ENCODE measurements around the gene LENG8. TPM values are rescaled to one million over a fixed set of nuclear protein-coding genes. Genes with fewer than 3 reads are reported as not detected.
A peak's percentile ranks its signal among the peaks of the same experiment; 100 is the strongest.

The LENG8 gene
- total RNA-seq, 1 donor = 39.7 TPM

DNA sequence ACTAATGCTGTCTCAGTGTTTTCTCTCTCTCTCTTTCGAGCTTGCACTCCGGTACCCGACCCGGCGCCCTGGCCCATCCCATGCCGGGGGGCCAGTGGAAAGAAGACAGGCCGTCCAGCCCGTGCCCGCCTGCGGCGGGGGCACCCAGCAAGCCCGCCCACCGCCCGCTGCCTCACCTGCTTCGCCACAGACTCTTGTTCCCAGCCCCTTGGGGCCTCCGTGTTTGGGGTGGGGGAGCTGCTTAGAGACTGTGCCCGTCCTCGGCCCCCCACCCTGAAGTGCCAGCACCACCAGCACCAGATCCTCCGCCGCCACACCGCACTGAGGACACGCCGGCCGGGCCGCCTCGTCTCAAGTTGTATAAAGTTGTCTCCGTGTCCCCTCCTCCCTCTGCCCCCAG lies 12.2 kb downstream of the LENG8 start:
- H3K4me3 ChIP-seq (ENCODE audit: low read depth, low read length) = no peak overlapping the region
- no peak for DNase-seq (ENCODE audit: low read depth)
- TF ChIP-seq, protein P1, sequence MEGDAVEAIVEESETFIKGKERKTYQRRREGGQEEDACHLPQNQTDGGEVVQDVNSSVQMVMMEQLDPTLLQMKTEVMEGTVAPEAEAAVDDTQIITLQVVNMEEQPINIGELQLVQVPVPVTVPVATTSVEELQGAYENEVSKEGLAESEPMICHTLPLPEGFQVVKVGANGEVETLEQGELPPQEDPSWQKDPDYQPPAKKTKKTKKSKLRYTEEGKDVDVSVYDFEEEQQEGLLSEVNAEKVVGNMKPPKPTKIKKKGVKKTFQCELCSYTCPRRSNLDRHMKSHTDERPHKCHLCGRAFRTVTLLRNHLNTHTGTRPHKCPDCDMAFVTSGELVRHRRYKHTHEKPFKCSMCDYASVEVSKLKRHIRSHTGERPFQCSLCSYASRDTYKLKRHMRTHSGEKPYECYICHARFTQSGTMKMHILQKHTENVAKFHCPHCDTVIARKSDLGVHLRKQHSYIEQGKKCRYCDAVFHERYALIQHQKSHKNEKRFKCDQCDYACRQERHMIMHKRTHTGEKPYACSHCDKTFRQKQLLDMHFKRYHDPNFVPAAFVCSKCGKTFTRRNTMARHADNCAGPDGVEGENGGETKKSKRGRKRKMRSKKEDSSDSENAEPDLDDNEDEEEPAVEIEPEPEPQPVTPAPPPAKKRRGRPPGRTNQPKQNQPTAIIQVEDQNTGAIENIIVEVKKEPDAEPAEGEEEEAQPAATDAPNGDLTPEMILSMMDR (IDR thresholded peaks at IDR 0.05; ENCODE audit: insufficient read depth, low read depth, low read length) = no peak

DNA sequence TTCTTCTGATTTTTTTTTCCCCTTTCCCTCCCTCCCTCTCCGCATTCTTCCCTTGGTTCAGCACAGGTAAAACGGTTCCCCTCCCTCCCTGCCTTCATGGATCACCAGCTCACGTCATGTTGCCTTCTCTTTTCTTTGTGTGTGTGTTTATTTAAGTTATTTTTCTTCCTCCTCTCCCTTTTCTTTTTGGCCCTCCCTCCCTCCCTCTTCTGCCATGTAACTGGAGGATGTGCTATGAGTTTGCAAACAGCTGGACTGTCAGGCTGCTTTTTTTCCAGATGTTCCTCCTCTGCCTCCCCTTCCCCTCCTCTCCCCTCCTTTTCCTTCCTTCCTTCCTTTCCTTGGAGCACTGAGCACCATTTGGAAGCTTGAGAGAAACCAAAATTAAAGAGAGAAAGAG lies 12.6 kb downstream of the LENG8 start:
- DNase-seq (ENCODE audit: low read depth) = peak; percentile 24
- TF ChIP-seq, protein P1 (IDR thresholded peaks at IDR 0.05; ENCODE audit: insufficient read depth, low read depth, low read length) = no peak
- H3K4me3 ChIP-seq (ENCODE audit: low read depth, low read length) = no peak overlapping the region

DNA sequence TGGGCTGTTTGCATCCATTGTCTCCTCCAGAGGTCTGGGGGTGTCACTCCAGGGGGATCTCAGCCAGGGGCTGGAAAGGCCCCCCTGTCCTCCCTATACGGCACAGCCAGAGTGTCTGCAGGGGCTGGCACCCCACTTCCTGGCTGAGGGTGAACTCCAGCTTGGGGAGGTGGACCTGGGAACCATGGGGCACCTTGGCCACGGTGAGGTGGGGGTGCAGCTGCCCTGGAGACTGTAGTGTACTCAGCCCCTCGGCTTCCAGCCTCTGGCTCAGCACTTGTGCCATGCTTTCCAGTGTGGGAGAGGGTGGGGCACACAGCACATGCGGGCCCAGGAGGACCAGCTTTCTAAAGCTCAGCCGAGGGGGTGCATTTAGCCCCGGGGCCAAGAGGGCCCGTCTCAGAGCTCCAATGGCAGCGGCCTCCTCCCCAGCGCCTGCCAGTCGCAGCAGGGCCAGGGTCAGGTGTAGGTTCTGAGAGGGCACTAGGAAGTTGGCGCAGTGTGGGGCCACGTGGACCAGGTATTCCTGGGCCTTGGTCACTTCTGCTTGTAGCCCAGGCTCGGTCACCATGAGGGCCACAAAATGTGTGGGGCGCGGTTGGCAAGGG lies 13.2 kb downstream of the LENG8 start:
- no peak for DNase-seq (ENCODE audit: low read depth)
- TF ChIP-seq, protein P1 (IDR thresholded peaks at IDR 0.05; ENCODE audit: insufficient read depth, low read depth, low read length) = no peak
- H3K4me3 ChIP-seq (ENCODE audit: low read depth, low read length) = peak overlapping the region; percentile 69

DNA sequence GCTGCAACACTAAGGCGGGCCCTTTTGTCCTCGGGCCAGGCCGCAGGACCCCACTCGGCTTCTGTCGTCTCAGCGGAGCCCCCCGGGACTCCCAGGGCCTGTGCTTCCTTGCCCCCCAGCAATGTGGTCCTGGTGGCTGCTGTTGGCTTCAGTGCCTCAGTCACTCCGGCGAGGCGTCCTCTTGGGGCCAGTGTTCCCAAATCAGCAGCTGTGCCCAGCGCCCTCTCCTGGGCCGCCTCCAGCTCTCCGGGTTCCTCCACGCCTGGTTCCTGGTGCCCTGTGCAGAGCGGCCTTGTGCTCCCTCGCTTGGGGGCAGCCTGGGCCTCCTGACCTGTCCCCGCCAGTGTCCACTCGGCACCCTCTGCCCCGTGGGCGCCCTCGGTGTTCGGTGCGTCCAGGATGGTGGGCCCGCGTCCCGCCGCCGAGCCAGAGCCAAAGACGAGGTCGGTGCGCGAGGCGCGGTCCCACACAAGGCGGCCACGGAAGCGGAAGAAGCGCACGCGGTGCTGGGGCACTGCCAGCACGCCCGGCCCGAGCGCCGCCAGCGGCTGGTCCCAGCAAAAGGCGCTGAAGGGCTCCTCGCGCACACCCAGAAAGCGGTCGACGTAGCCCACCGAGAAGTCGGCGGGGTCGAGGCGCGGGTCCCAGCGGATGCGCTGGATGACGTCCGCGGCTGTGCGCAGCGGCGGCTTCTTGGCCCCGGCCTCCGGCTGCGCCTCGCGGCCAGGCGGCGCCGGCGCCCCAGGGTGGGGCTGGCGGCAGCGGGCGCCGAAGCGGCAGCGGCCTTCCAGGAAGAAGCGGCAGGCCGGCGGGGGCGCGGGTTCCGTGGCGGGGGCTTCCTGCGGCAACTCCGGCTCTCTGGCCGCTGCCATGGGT lies 13.9 kb downstream of the LENG8 start:
- TF ChIP-seq, protein P1 (IDR thresholded peaks at IDR 0.05; ENCODE audit: insufficient read depth, low read depth, low read length) = peak; percentile 33
- DNase-seq (ENCODE audit: low read depth) = peak; percentile 75
- peak overlapping the region; percentile 69 for H3K4me3 ChIP-seq (ENCODE audit: low read depth, low read length)

DNA sequence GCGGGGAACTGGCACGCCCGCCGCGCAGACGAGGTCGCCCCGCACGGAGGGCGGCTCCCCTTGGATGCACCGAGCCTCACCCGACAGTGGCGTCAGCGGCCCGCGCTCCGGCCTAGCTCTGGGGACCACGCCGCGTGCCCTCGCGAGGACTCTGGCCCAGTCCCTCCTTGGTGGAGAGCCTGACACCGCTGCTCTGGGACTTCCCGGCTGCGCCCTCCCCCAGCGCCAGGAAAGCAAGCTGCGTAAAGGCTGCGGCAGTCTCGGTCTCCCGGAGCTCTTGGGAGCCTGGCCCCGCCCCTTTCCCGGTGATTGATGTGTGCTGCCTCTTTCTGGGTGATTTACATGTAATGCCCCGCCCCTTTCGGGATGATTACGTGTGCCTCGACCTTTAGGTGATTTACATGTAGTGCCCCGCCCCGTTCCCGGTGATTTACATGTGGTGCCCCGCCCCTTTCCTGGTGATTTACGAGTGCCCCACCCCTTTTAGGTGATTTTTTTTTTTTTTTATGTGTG lies 14.6 kb downstream of the LENG8 start, which contains the start of gene LENG9:
Gene LENG9 (minus strand): TSS at position 248 of the 513 bp plus-strand sequence. CDS start 252 bp downstream, outside the sequence.
- TF ChIP-seq, protein P1 (IDR thresholded peaks at IDR 0.05; ENCODE audit: insufficient read depth, low read depth, low read length) = no peak
- peak within 1 kb of the TSS; percentile 69 for H3K4me3 ChIP-seq (ENCODE audit: low read depth, low read length)
- DNase-seq (ENCODE audit: low read depth) = peak; percentile 99

DNA sequence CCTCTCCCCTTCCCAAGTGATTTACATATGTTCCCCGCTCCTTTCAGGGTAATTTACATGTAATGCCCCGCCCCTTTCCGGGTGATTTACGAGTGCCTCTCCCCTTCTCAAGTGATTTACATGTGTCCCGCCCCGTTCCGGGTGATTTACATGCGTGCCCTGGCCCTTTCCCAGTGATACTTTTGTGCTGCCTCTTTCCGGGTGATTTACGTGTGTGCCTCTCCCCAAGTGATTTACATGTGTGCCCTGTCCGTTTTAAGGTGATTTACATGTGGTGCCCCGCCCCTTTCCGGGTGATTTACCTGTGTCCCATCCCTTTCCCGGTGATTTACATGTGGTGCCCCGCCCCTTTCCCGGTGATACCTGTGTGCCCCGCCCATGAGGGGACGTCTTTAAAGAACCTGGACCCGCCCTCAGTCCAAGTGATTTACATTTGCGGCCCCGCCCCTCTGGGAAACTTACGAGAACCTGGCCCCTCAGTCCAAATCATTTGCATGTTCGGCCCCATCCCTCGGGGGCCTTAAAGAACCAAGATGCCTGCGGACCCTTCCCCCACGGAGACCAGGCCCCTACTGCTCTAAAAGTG lies 15.1 kb downstream of the LENG8 start:
- peak overlapping the region; percentile 69 for H3K4me3 ChIP-seq (ENCODE audit: low read depth, low read length)
- TF ChIP-seq, protein P1 (IDR thresholded peaks at IDR 0.05; ENCODE audit: insufficient read depth, low read depth, low read length) = no peak
- peak; percentile 79 for DNase-seq (ENCODE audit: low read depth)
